GM19025 (cell line): ENCODE data around the gene SARS1.

Experiments
- ATAC-seq: cut with Tn5 transposase; IDR thresholded peaks from one replicate; pipeline ENCODE4 v1.9.1; 2021; ENCODE audit warnings: mild to moderate bottlenecking, low read depth, moderate library complexity; ENCODE audit not compliant: unreplicated experiment

The SARS1 gene

GRCh38 chr1:109258481-109259466, 45.1 kb downstream of the SARS1 start:
- ATAC-seq = no peak

- no peak for ATAC-seq
Measured at GRCh38 chr1:109259674-109260557, 46.2 kb downstream of the SARS1 start.

GRCh38 chr1:109261006-109261405, 47.3 kb downstream of the SARS1 start:
- no peak for ATAC-seq

- ATAC-seq = no peak
Measured at GRCh38 chr1:109261578-109261977, 47.9 kb downstream of the SARS1 start.

GRCh38 chr1:109262231-109263055, 48.7 kb downstream of the SARS1 start:
- no peak for ATAC-seq

GRCh38 chr1:109263234-109263596, 49.5 kb downstream of the SARS1 start:
- no peak for ATAC-seq

- ATAC-seq = no peak
Measured at GRCh38 chr1:109263597-109264378, 50.1 kb downstream of the SARS1 start.

- no peak for ATAC-seq
Measured at GRCh38 chr1:109264379-109264755, 50.6 kb downstream of the SARS1 start.

GRCh38 chr1:109265016-109265415, 51.3 kb downstream of the SARS1 start:
- ATAC-seq = no peak

- ATAC-seq = no peak
Measured at GRCh38 chr1:109265741-109266330, 52.1 kb downstream of the SARS1 start.

- ATAC-seq = no peak
Measured at GRCh38 chr1:109266965-109267364, 53.2 kb downstream of the SARS1 start.

- no peak for ATAC-seq
Measured at GRCh38 chr1:109267743-109268300, 54.1 kb downstream of the SARS1 start.

GRCh38 chr1:109268431-109269211, 54.9 kb downstream of the SARS1 start:
- no peak for ATAC-seq

GRCh38 chr1:109269212-109269980, 55.7 kb downstream of the SARS1 start:
- ATAC-seq = no peak

- ATAC-seq = no peak
Measured at GRCh38 chr1:109269981-109270622, 56.4 kb downstream of the SARS1 start.

GRCh38 chr1:109270623-109271317, 57.1 kb downstream of the SARS1 start:
- ATAC-seq = no peak
